H1 (cell line): ENCODE results near the gene TRPM1. TPM values are rescaled to one million over a fixed set of nuclear protein-coding genes. Genes with fewer than 3 reads are reported as not detected.

ENCODE experiments used
- CTCF ChIA-PET: fragments of 300-600 bp; sonication (Branson Sonifier 250); formaldehyde crosslinking; loops from one replicate; lab custom pipeline; 2021; ENCODE audit not compliant: partially characterized antibody; lab: Charles Lee
- POLR2A ChIA-PET: fragments of 300-600 bp; sonication (Branson Sonifier 250); formaldehyde crosslinking; loops from one replicate; lab custom pipeline; 2021; ENCODE audit warnings: inconsistent platforms; ENCODE audit not compliant: partially characterized antibody; lab: Charles Lee
- DNase-seq, 2 experiments: peaks; one replicate each; pipeline versions ENCODE4 v3.0.0 to v3.0.0-alpha.2; 2010 to 2022; ENCODE audit warnings: low spot score in 2 of 2, low read depth in 1 of 2, mixed read lengths in 1 of 2
- FAIRE-seq: peaks from 2 replicates; lab custom pipeline; 2011; peaks lifted over from hg19 to GRCh38; lab: Jason Lieb, UNC
- H2AFZ ChIP-seq: 2 replicates; pipeline ENCODE4 v1.8.1; 2012; ENCODE audit warnings: low read length, inconsistent platforms
- H2AK5ac ChIP-seq: 2 replicates; pipeline ENCODE4 v1.6.1; 2013; ENCODE audit warnings: low read depth, low read length
- H2BK120ac ChIP-seq: replicated peaks from 2 replicates; pipeline ENCODE3; 2013; ENCODE audit warnings: low read depth, low read length, inconsistent platforms
- H2BK12ac ChIP-seq: 2 replicates; pipeline ENCODE4 v1.6.1; 2013; ENCODE audit warnings: low read depth, low read length
- H2BK15ac ChIP-seq: 2 replicates; pipeline ENCODE4 v1.6.1; 2013; ENCODE audit warnings: low read length
- H2BK20ac ChIP-seq: 2 replicates; pipeline ENCODE4 v1.6.1; 2013; ENCODE audit warnings: low read length
- H2BK5ac ChIP-seq: 2 replicates; pipeline ENCODE4 v1.6.1; 2013; ENCODE audit warnings: low read depth, low read length
- H3K14ac ChIP-seq: 2 replicates; pipeline ENCODE4 v1.6.1; 2013; ENCODE audit warnings: inconsistent platforms; ENCODE audit not compliant: insufficient read length
- H3K18ac ChIP-seq: 2 replicates; pipeline ENCODE4 v1.6.1; 2013; ENCODE audit warnings: low read length; ENCODE audit errors: extremely low read depth
- H3K23ac ChIP-seq: 2 replicates; pipeline ENCODE4 v1.6.1; 2013; ENCODE audit warnings: inconsistent platforms; ENCODE audit not compliant: insufficient read length
- H3K23me2 ChIP-seq: 2 replicates; pipeline ENCODE4 v1.6.1; 2013; ENCODE audit warnings: low read depth, low read length
- H3K27ac ChIP-seq: 2 replicates; pipeline ENCODE4 v1.6.1; 2011; ENCODE audit warnings: low read depth, low read length, inconsistent platforms
- H3K27me3 ChIP-seq, 4 experiments: replicated peaks in 1 of 4; 1 replicate in 1 of 4; 2 replicates in 3 of 4; pipeline versions ENCODE4 v1.6.1 to v1.8.1; 2011 to 2013; ENCODE audit warnings: low read length in 3 of 4, mild to moderate bottlenecking in 3 of 4, inconsistent platforms in 2 of 4, mixed read lengths in 2 of 4, moderate library complexity in 1 of 4; ENCODE audit not compliant: control insufficient read depth in 3 of 4, insufficient read depth in 3 of 4; ENCODE audit errors: extremely low read depth in 1 of 4
- H3K36me3 ChIP-seq, 4 experiments: 2 replicates each; pipeline versions ENCODE4 v1.6.1 to v1.8.1; 2011 to 2013; ENCODE audit warnings: mild to moderate bottlenecking in 4 of 4, low read length in 3 of 4, moderate library complexity in 2 of 4, control low read depth in 1 of 4, inconsistent platforms in 1 of 4; ENCODE audit not compliant: insufficient read depth in 4 of 4, control insufficient read depth in 2 of 4
- H3K4ac ChIP-seq: replicated peaks from 2 replicates; pipeline ENCODE3; 2013; ENCODE audit warnings: low read length, low read depth, mixed read lengths, inconsistent platforms; ENCODE audit not compliant: insufficient read length
- H3K4me1 ChIP-seq, 4 experiments: replicated peaks in 1 of 4; 1 replicate in 1 of 4; 2 replicates in 3 of 4; pipeline versions ENCODE4 v1.6.1 to v1.8.1; 2011 to 2013; ENCODE audit warnings: low read length in 3 of 4, inconsistent platforms in 2 of 4, mixed read lengths in 1 of 4; ENCODE audit not compliant: insufficient read depth in 4 of 4, control insufficient read depth in 3 of 4
- H3K4me2 ChIP-seq, 2 experiments: 2 replicates each; pipeline versions ENCODE4 v1.6.1 to v1.8.1; 2011 to 2013; ENCODE audit warnings: low read depth in 2 of 2, low read length in 2 of 2, control low read depth in 1 of 2, inconsistent platforms in 1 of 2, mild to moderate bottlenecking in 1 of 2; ENCODE audit not compliant: insufficient read depth in 1 of 2
- H3K4me3 ChIP-seq, 4 experiments: fragments of 200-600, 300-600 bp in 1 of 4; sonication (generic), shearing (Covaris generic), sonication (Bioruptor Twin) in 1 of 4; 2 replicates each; pipeline versions ENCODE4 v1.5.1 to v1.8.1; 2011 to 2016; ENCODE audit warnings: low read length in 4 of 4, low read depth in 3 of 4, control low read depth in 2 of 4, inconsistent platforms in 2 of 4, mild to moderate bottlenecking in 2 of 4, mixed read lengths in 1 of 4, moderate library complexity in 1 of 4; ENCODE audit not compliant: insufficient read depth in 2 of 4; ENCODE audit errors: extremely low read depth in 1 of 4
- H3K56ac ChIP-seq: replicated peaks from 2 replicates; pipeline ENCODE3; 2013; ENCODE audit warnings: low read depth, mild to moderate bottlenecking, mixed read lengths, low read length, inconsistent platforms; ENCODE audit not compliant: insufficient read length
- H3K79me1 ChIP-seq: 2 replicates; pipeline ENCODE4 v1.6.1; 2013; ENCODE audit warnings: low read depth, low read length, control low read depth
- H3K79me2 ChIP-seq, 2 experiments: 2 replicates each; pipeline versions ENCODE4 v1.6.1 to v1.8.1; 2012 to 2013; ENCODE audit warnings: low read length in 2 of 2, mild to moderate bottlenecking in 2 of 2, inconsistent platforms in 1 of 2; ENCODE audit not compliant: insufficient read depth in 2 of 2, control insufficient read depth in 1 of 2
- H3K9ac ChIP-seq, 4 experiments: replicated peaks in 1 of 4; 1 replicate in 1 of 4; 2 replicates in 3 of 4; pipeline versions ENCODE4 v1.6.1 to v1.8.1; 2011 to 2013; ENCODE audit warnings: low read depth in 3 of 4, low read length in 3 of 4, control low read depth in 2 of 4, mild to moderate bottlenecking in 2 of 4, moderate library complexity in 2 of 4, inconsistent platforms in 1 of 4; ENCODE audit errors: extremely low read depth in 1 of 4
- H3K9me3 ChIP-seq, 2 experiments: 2 replicates each; pipeline versions ENCODE4 v1.6.1 to v1.8.1; 2012 to 2013; ENCODE audit warnings: mild to moderate bottlenecking in 2 of 2, moderate library complexity in 2 of 2, control low read depth in 1 of 2, inconsistent platforms in 1 of 2, low read depth in 1 of 2, low read length in 1 of 2, mixed read lengths in 1 of 2; ENCODE audit not compliant: insufficient read depth in 2 of 2
- H4K20me1 ChIP-seq, 2 experiments: replicated peaks in 1 of 2; 2 replicates each; pipeline versions ENCODE3 to v1.8.1; 2011 to 2013; ENCODE audit warnings: inconsistent platforms in 2 of 2, low read length in 2 of 2, mild to moderate bottlenecking in 1 of 2; ENCODE audit not compliant: insufficient read depth in 2 of 2, control insufficient read depth in 1 of 2
- H4K5ac ChIP-seq: 2 replicates; pipeline ENCODE4 v1.6.1; 2013; ENCODE audit warnings: low read length, low read depth, mixed read lengths, inconsistent platforms; ENCODE audit not compliant: insufficient read length
- H4K8ac ChIP-seq: 2 replicates; pipeline ENCODE4 v1.8.0; 2013; ENCODE audit warnings: mild to moderate bottlenecking, moderate library complexity, low read length, inconsistent platforms; ENCODE audit not compliant: insufficient read depth; ENCODE audit errors: extremely low read depth
- H4K91ac ChIP-seq: replicated peaks from 2 replicates; pipeline ENCODE3; 2013; ENCODE audit warnings: low read length, mixed read lengths, inconsistent platforms; ENCODE audit not compliant: insufficient read length
- EGR1 ChIP-seq: IDR thresholded peaks from 2 replicates; pipeline ENCODE4 v1.6.1; 2011; ENCODE audit warnings: low read depth, low read length, borderline replicate concordance
- JUN ChIP-seq: IDR thresholded peaks from 2 replicates; pipeline ENCODE4 v1.6.1; 2011; ENCODE audit warnings: low read depth, mild to moderate bottlenecking, improper control_type of control experiment, low read length
- JUND ChIP-seq: IDR thresholded peaks from 2 replicates; pipeline ENCODE4 v1.6.1; 2011; ENCODE audit warnings: mild to moderate bottlenecking, improper control_type of control experiment, low read length
- POU5F1 ChIP-seq: IDR thresholded peaks from 2 replicates; pipeline ENCODE4 v1.6.1; 2011; ENCODE audit warnings: low read depth, mild to moderate bottlenecking, low read length, moderate library complexity
- RXRA ChIP-seq: IDR thresholded peaks from 2 replicates; pipeline ENCODE4 v1.6.1; 2011; ENCODE audit warnings: low read depth, mild to moderate bottlenecking, low read length, moderate library complexity; ENCODE audit not compliant: insufficient read depth
- SIN3A ChIP-seq, 2 experiments: IDR thresholded peaks in 1 of 2; conservative IDR thresholded peaks in 1 of 2; 2 replicates each; pipeline ENCODE4 v1.6.1; 2011 to 2012; ENCODE audit warnings: low read length in 2 of 2, improper control_type of control experiment in 1 of 2, low read depth in 1 of 2, mild to moderate bottlenecking in 1 of 2
- SP1 ChIP-seq: IDR thresholded peaks from 2 replicates; pipeline ENCODE4 v1.6.1; 2011; ENCODE audit warnings: low read depth, low read length
- SUZ12 ChIP-seq: fragments of 200-600 bp; sonication (generic); IDR thresholded peaks from 2 replicates; pipeline ENCODE4 v1.6.1; 2012; ENCODE audit warnings: mild to moderate bottlenecking, inconsistent platforms, low read length, moderate library complexity, mixed read lengths
- WGBS, 2 experiments: shearing (Covaris generic) in 1 of 2; methylation state at CpG; one replicate each; pipeline versions ENCODE4 v1.1.6 to v1.1.7; 2013 to 2015; ENCODE audit warnings: low lambda C conversion rate in 2 of 2, mixed read lengths in 2 of 2, inconsistent platforms in 1 of 2, low coverage in 1 of 2, missing lambda C conversion rate in 1 of 2; ENCODE audit not compliant: insufficient replicate concordance in 2 of 2, insufficient coverage in 1 of 2, insufficient read length in 1 of 2; ENCODE audit errors: extremely low coverage in 1 of 2, missing lambda C conversion rate in 1 of 2; 5-methylcytosine and 5-hydroxymethylcytosine counted together
- polyA plus RNA-seq, 7 experiments: library from polyadenylated mRNA; depleted of rRNA in 3 of 7; stranded (reverse) in 5 of 7; unstranded in 2 of 7; fragments of >200 nt in 5 of 7; fragments of 200-250 nt in 2 of 7; gene quantifications; 1 replicate in 5 of 7; 2 replicates in 1 of 7; 4 replicates in 1 of 7; pipeline versions ENCODE4 v1.2.1 to v1.2.3, GENCODE V29; 2011 to 2013; ENCODE audit warnings: missing spikeins in 2 of 7, mixed read lengths in 2 of 7
- total RNA-seq: library from RNA; stranded (reverse); fragmentation: NEBNext Ultra II Directional; extraction: Animal tissue kit (Norgen Biotek cat#: 25700); gene quantifications from 2 replicates; pipeline ENCODE4 v1.2.1, GENCODE V29; 2021

TRPM1 gene
- total and polyA plus RNA-seq, 2 of the 8 experiments (the other 6 are each of a cell fraction or from before 2014, with no cell fraction given): 0.05 TPM; not detected in 1

DNA sequence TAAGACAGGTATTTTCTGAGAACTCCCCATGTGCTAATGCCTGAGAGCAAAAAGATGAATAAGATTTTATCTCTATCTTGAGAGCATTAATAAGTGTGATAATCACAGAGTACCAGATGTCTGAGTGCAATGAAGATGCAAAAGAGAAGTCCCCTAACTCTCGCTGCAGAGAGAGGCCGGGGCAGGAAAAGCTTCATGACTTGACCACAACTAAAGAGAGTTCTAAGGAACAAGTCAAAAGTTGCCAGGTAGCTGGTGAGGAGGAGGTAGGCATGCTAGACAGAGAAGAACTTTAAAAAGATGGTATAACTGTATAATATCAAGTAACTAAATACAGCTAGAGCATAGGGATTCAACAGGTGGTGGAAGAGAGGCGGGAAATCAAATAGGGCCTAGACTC is 138.9 kb downstream of the TRPM1 start:
- CTCF ChIA-PET: interaction anchor here (0.9 to 3.4 kb wide), 3 partner anchors 15 to 166 kb away, joined by 3 to 14 read pairs (median 4); no protein-coding TSS in a partner anchor
- POLR2A ChIA-PET: interaction anchor here (1.2 kb wide), 2 partner anchors 14 to 29 kb away, joined by 3 to 4 read pairs; partner anchors contain the start of gene MTMR10

More for the DNA sequence above, 138.9 kb downstream of the TRPM1 start:
- H4K5ac ChIP-seq: no peak overlapping the region
- no peak overlapping the region for H3K4me3 ChIP-seq
- no peak overlapping the region for H2AK5ac ChIP-seq
- no peak overlapping the region for H3K18ac ChIP-seq
- H4K91ac ChIP-seq: no peak overlapping the region
- no peak overlapping the region for H2AFZ ChIP-seq
- H2BK20ac ChIP-seq: no peak overlapping the region
- no peak overlapping the region for H3K56ac ChIP-seq
- H3K27me3 ChIP-seq: no peaks in the 10 kb centered on the region
- H4K8ac ChIP-seq: no peak overlapping the region
- H3K36me3 ChIP-seq: peaks cover 0 to 10% (median 6%) of the 10 kb centered on the region in 4 experiments; a peak in 6 of 8 replicates
- no peak overlapping the region for H2BK12ac ChIP-seq
- no peaks in the 10 kb centered on the region for H3K9me3 ChIP-seq
- H4K20me1 ChIP-seq: peaks cover 0 to 2% of the 10 kb centered on the region in 2 experiments
- H3K79me1 ChIP-seq: no peaks in the 10 kb centered on the region
- H3K27ac ChIP-seq: no peak overlapping the region
- H3K4me1 ChIP-seq: no peaks in the 10 kb centered on the region
- no peak overlapping the region for H3K23ac ChIP-seq
- no peaks in the 10 kb centered on the region for H3K79me2 ChIP-seq
- no peak overlapping the region for H3K9ac ChIP-seq
- H3K4me2 ChIP-seq: no peak overlapping the region
- H2BK15ac ChIP-seq: no peak overlapping the region
- TF ChIP-seq SIN3A (conservative IDR thresholded peaks at IDR 0.05 in 1 of 2, IDR thresholded peaks at IDR 0.05 in 1 of 2; ENCODE audit: low read depth in 1 of 2, low read length in 2 of 2) (no peak), RXRA (no peak), POU5F1 (no peak), SP1 (no peak), JUND (no peak), JUN (no peak), EGR1 (no peak), SUZ12 (no peak)
- TF ChIP-seq, all 59 proteins: peak for 0
- Histone ChIP-seq H3K23me2 (no peaks in the 10 kb centered on the region), H3K4ac (no peak overlapping the region), H2BK120ac (no peak overlapping the region), H2BK5ac (no peak overlapping the region), H3K14ac (no peak overlapping the region)
- 90% methylated on average over 3 of the region's 3 CpGs; no CpG with 5 or more reads in 1 of the 2 experiments for WGBS, 2 experiments
- FAIRE-seq (no peak), DNase-seq (no peak)
